K562 (cell line): ENCODE measurements around the gene TMEM127.
A peak's percentile ranks its signal among the peaks of the same experiment; 100 is the strongest.

Experiments
- CTCF ChIP-seq, 3 experiments: IDR thresholded peaks in 2 of 3; conservative IDR thresholded peaks in 1 of 3; 2 replicates each; pipeline ENCODE4 v1.5.1; 2011 to 2012; ENCODE audit warnings: low read length in 3 of 3, mild to moderate bottlenecking in 3 of 3, control low read depth in 2 of 3, improper control_type of control experiment in 1 of 3, inconsistent platforms in 1 of 3, low read depth in 1 of 3, mixed read lengths in 1 of 3, moderate library complexity in 1 of 3; ENCODE audit not compliant: insufficient read depth in 2 of 3
- MEF2A ChIP-seq: IDR thresholded peaks from 2 replicates; pipeline ENCODE4 v1.6.1; 2011; ENCODE audit warnings: low read depth, mild to moderate bottlenecking, low read length, moderate library complexity; ENCODE audit not compliant: control insufficient read depth
- MEF2D ChIP-seq: conservative IDR thresholded peaks from 2 replicates; pipeline ENCODE4 v1.6.1; 2016; ENCODE audit warnings: low read depth, missing genetic modification characterization, missing compliant biosample characterization
- NCOA2 ChIP-seq, 2 experiments: fragments of 450-650 bp; IDR thresholded peaks; 2 replicates each; pipeline ENCODE4 v1.6.1; 2018; ENCODE audit warnings: mild to moderate bottlenecking in 2 of 2, moderate library complexity in 1 of 2; ENCODE audit not compliant: partially characterized antibody in 2 of 2
- NR2C1 ChIP-seq, 2 experiments: fragments of 450-650 bp; IDR thresholded peaks; 2 replicates each; pipeline ENCODE4 v1.6.1; 2017; ENCODE audit warnings: mild to moderate bottlenecking in 2 of 2, antibody characterized with exemption in 1 of 2, inconsistent platforms in 1 of 2, missing compliant biosample characterization in 1 of 2, missing genetic modification characterization in 1 of 2
- PRPF4 ChIP-seq: fragments of 200-400 bp; formaldehyde crosslinking; IDR thresholded peaks from one replicate; pipeline ENCODE4 v1.6.1; 2017; ENCODE audit warnings: low read length, low read depth, mild to moderate bottlenecking; ENCODE audit not compliant: insufficient read depth, poor library complexity, severe bottlenecking
- RBFOX2 ChIP-seq: fragments of 200-400 bp; formaldehyde crosslinking; IDR thresholded peaks from 2 replicates; pipeline ENCODE4 v1.6.1; 2017; ENCODE audit warnings: low read depth, mild to moderate bottlenecking, low read length, moderate library complexity
- REST ChIP-seq, 2 experiments: fragments of 450-650 bp; formaldehyde crosslinking in 1 of 2; IDR thresholded peaks; 2 replicates each; pipeline versions ENCODE4 v1.4.0 to v1.6.1; 2014 to 2020; ENCODE audit warnings: mild to moderate bottlenecking in 2 of 2, borderline replicate concordance in 1 of 2, low read depth in 1 of 2
- SMARCB1 ChIP-seq: IDR thresholded peaks from 2 replicates; pipeline ENCODE4 v1.6.1; 2011; ENCODE audit warnings: improper control_type of control experiment, low read depth; ENCODE audit not compliant: insufficient read length
- TAF1 ChIP-seq: IDR thresholded peaks from 2 replicates; pipeline ENCODE4 v1.6.1; 2011; ENCODE audit warnings: mild to moderate bottlenecking, low read length, moderate library complexity; ENCODE audit not compliant: insufficient read depth, control insufficient read depth, severe bottlenecking; ENCODE audit errors: extremely low read depth
- TBL1XR1 ChIP-seq, 2 experiments: IDR thresholded peaks; 2 replicates each; pipeline ENCODE4 v1.6.1; 2012; ENCODE audit warnings: improper control_type of control experiment in 2 of 2, low read length in 2 of 2, mild to moderate bottlenecking in 1 of 2
- ZFP1 ChIP-seq: fragments of 450-650 bp; formaldehyde crosslinking; IDR thresholded peaks from 2 replicates; pipeline ENCODE4 v1.4.0; 2020; ENCODE audit warnings: mild to moderate bottlenecking, mixed read lengths

DNA sequence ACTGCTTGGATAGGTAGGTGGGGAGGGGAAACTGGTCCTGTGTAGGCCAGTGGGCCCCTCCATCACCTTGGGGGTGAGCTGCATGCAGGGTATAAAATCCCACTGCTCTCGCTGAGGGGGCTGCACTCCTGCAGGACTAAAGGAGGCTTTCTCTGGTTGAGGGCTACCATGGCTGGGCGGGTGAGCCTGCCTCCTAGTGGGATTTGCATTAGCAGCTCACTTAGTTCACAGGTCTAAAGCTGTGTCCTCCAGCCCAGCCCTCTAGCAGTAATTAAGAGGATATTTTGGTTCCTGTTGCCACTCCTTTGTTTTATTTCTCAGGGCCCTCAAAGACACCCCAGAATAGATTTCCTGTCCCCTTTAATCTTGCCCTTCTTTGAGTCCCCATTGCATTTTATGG, 24.6 kb downstream of the TMEM127 start:
- TF ChIP-seq TBL1XR1 (IDR thresholded peaks at IDR 0.05; ENCODE audit: low read length in 2 of 2) (no peak), NR2C1 (IDR thresholded peaks at IDR 0.05) (no peak), NR2C1 (tag; IDR thresholded peaks at IDR 0.05) (no peak), SMARCB1 (no peak), PRPF4 (no peak), CTCF (IDR thresholded peaks at IDR 0.05 in 2 of 3, conservative IDR thresholded peaks at IDR 0.05 in 1 of 3; ENCODE audit: insufficient read depth in 2 of 3, low read depth in 1 of 3, low read length in 3 of 3) (0 out of 6 replicates have a peak, but pooled peaks of 1 of the 3 experiments have one; percentile 16), REST (IDR thresholded peaks at IDR 0.05; ENCODE audit: borderline replicate concordance) (no peak), REST (CRISPR knock-in tag; IDR thresholded peaks at IDR 0.05; ENCODE audit: low read depth) (no peak), TAF1 (no peak), RBFOX2 (no peak), ZFP1 (CRISPR knock-in tag) (no peak), MEF2A (no peak), NCOA2 (IDR thresholded peaks at IDR 0.05; ENCODE audit: partially characterized antibody in 2 of 2) (no peak), MEF2D (tag) (no peak)
